GM21723 (cell line): ENCODE data around the gene ANO9.

Experiments
- ATAC-seq: cut with Tn5 transposase; IDR thresholded peaks from one replicate; pipeline ENCODE4 v1.9.1; 2021; ENCODE audit warnings: mild to moderate bottlenecking, moderate library complexity; ENCODE audit not compliant: unreplicated experiment

ANO9 gene

DNA sequence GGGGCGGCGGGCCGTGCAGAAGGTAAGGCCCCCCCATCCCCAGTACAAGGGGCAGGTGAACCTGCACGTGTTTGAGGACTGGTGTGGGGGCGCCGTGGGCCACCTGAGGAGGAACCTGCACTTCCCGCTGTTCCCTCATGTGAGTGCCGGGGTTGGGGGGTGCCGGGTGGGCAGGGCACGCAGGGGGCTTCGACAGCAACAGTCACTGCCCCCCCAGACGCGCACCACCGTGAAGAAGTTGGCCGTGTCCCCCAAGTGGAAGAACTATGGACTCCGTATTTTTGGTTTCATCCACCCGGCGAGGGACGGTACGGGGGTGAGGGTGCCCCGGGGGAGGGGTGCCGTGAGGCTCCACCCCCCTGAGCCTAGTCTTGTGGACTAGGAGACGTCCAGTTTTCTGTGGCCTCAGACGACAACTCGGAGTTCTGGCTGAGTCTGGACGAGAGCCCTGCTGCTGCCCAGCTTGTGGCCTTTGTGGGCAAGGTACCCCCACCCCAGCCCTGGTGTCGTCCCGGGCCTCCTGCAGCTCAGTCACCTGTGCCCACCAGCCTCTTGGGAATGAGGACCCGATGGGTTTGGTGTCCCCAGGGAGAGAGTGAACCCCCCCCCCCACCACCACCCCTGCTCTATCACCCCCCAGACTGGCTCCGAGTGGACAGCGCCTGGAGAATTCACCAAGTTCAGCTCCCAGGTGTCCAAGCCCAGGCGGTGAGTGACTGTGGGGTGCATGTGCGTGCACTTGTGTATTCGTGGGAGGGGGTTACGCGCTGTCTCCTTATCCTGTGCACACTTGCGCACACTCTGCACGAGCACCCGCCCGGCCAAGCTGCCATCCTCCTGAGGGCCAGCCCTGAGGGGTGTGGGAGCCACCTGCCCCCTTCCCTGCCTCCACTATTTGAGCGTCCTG is 68.7 kb downstream of the ANO9 start:
- ATAC-seq, result no peak

DNA sequence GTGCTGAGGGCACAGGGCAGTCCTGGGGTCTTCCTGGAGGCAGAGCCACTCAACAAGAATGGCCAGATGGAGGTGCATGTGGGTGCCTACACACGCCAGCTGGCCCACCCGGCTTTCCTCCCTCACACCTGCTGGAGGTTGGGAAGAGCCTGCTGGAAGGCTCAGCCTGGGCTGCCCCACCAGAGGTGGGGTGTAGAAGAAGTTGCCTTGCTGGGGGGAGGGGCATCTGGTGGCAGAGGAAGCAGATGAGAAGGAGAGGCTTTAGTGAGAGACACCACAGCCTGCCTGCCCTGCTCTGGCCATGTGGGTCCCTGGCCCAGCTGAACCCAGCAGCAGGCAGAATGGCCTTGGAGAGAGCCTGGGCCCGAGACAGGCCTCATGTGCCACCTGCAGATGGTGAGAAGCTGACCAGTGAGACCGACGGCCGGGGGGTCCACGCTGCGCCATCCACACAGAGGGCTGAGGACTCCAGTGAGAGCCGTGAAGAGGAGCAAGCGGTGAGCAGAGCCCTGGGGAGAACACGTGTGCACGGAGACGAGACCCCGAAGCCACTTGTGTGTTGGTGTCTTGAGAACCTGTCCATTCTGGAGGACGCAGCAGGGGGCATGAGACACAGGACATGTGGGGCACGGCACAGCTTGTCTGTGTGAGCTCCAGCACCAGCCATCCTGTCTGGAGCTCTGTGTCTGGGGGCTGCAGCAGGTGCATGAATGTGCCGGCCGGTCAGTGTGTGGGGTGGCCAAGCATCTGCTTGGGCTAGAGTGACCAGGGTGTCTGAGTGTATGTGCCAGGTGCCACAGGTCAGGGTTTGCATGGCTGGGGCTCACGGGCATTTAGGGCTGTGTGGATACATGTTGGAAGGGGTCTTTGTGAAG is 69.9 kb downstream of the ANO9 start:
- ATAC-seq, result no peak

DNA sequence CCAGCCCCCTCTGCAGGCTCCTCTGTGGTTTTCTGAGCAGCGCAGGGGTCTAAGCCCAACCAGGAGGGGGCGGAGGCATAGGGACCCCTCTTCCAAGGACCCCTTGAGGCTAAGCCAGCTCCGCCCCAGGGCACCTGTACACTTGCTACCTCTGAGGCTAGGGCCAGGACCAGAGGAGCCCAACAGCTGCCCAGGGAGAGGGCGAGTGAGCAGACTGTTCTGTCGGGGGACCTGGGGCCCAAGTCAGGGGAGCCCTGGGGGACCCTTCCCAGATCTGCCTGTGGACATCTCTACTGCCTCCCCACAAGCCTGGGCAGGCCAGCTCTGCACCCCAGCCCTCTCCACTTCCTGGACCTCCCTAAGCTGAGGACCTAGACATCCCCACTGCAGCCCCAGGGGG is 70.8 kb downstream of the ANO9 start:
- no peak for ATAC-seq

DNA sequence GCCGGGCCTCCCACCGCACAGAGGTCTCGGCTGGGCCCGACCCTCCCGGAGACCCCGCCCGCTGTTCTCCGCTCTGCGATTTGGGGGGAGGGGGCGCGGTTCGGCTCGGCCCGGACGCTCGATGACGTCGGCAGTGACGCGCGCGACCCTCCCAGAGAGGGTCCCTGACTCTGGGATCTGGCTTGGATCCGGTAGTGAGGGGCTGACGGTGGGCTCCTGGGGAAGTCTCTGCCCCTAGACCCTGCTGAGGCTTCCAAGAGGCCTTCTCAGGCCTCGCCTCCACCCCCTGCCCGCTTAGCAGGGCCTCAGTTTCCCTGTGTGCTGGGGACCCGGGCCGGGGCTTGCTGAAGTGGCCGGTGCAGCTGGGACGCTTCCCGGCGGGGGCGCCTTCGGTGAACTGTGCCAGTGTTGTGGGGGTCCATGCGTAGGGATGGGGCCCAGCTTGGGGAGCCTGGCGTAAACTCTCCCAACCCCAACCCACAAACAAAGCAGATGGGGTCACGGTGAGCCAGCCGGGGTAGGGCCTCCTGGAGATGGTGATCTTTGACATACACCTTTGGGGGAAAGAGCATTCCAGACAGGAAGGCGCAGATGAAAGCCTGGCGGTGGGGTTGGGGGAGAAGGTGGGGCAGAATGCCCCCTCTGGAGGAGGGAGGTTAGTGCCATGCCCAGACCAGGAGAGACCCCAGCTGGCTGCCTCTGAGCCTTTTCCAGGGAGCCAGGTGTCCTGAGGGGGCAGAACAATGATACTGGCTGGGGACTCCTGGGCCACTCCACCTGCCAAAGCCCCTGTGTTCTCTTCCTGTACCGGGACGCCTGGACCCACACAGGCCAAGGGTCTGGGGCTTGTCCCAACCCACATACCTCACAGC is 71.5 kb downstream of the ANO9 start:
- ATAC-seq, result no peak

DNA sequence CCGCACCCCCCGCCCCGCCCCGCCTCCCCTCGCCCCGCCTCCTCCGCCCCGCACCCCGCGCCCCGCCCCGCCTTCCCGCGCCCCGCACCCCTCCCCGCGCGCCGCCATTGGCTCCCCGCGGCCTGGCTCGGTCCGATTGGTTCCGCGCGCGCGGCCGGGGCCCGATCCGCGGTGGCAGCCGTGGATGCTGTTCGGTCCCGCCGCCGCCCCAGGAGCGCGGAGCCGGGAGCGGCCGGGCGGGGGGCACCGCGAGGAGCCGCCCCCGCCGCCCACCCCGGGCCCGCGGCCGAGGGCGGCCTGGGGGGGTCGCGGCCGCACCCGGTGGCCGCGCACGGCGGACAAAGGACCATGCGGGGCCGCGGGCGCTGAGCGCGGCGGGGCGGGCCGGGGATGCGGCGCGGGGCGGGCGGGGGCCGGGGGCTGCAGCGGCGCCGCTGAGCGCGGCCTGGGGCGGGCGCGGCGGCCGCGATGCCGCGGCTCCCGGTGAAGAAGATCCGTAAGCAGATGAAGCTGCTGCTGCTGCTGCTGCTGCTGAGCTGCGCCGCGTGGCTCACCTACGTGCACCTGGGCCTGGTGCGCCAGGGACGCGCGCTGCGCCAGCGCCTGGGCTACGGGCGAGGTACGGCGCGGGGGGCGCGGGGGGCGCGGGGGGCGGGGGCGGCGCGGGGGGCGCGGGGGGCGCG is 72.3 kb downstream of the ANO9 start, which contains the start of gene B4GALNT4:
B4GALNT4 (plus strand) TSS at position 164 of the 683 bp plus-strand sequence; CDS start at position 469, 305 bp downstream.
- no peak for ATAC-seq

DNA sequence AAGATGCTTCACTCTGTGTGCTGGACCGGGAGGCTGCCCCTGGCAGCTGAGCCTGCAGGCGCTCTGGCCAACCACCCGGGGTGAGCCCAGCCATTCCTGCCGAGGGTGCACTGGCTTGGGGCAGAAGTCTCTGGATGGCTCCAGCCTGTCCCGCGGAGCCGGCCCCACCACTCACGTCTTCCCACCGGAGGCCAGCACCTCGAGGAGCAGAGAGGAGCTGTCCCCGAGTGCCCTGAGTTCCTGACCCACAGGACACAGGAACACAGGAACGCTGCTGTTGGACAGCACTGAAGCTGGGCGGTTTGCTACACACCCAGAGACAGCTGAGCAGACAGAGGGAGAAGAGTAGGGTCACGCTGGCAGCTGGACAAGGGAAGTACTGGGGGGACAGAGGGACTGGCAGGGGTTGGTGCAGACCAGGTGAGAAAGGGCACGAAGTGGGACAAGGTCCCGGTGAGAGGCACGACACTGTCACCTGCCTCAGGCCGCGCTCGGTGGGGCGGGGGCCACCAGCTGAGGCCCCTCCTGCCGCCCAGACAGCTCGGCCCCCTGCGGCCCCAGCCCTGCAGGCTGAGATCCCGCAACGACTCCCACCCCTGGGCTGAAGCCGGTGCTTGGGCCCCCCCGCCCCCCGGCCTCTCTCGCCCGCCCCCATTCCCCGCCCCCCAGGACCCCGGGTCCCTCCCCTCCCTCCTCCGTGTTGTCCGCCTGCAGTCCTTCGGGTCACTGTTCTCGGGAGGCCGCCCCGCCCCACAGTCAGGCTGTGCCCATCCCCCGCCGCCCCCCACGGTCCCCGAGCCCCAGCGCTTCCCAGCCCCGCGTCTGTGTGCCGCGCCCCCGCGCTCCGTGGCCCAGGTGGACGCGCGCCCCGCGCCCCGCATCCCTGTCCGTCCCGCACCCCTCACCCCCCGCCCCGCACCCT is 73.1 kb downstream of the ANO9 start:
- no peak for ATAC-seq

DNA sequence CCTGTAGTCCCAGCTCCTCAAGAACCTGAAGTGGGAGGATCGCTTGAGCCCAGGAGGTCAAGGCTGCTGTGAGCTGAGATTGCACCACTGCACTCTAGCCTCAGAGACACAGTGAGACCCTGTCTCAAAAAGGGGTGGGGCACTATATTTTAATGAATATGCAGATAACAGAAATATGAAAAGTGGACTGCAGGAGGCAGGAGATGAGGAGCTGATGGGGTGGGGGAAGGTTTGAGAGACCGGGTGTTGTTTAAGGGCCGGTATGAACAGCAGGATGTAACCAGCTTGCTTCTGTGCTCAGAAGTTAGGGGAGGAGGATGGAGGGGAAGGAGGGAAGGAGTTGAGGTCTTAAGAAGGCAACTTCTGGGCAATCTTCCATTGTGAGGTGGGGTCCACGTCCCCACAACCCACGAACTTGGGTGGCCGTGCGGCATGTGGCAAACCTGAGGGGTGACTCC is 73.8 kb downstream of the ANO9 start:
- no peak for ATAC-seq
